ENCODE measurements around the gene NFIB.
A peak's percentile ranks its signal among the peaks of the same experiment; 100 is the strongest.

The NFIB gene

DNA sequence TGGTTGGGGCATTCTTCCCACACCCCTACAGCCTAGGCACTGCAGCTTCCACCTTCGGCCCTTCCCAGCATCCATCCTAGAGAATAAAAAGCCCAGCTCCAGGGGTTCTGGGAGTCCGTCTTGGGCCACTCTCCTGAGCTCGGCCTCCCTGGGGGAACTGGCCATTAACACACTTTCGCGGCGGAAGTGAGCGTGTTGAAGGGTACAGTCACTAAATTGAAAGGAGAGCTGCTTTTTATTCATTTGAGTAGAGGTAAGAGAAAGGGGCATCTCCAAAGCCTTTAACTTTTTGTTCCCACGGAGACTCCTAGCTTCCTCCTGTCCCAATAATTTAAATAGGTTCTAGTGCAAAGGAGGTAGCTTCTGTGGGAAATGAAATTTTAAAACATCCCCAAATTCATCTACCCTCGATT lies 31.0 kb upstream of the NFIB start:
- peak; percentile 40 for DNase-seq (ENCODE audit: low spot score)

DNA sequence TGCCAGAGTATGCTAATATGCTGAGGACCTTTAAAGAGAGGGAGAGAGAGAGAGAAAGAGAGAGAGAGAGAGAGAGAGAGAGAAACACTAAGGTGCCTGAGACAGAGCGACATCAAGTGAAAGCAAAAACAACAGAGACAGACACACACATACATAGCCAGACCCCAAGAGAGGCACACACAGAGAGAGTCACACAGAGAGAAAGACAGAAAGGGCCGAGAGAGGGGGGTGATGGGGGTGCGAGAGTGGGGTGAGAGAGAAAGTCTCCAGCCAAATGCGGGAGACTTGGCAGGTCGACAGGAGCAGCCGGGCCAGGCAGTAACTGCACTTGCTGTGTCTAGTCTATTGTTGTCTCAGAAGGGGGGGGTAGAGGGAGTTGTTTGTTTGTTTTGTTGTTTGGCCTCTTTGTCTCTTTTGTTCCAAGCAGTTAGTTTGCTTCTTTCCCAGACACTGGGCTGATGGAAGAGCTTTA lies 30.1 kb upstream of the NFIB start:
- peak; percentile 98 for DNase-seq (ENCODE audit: low spot score)

DNA sequence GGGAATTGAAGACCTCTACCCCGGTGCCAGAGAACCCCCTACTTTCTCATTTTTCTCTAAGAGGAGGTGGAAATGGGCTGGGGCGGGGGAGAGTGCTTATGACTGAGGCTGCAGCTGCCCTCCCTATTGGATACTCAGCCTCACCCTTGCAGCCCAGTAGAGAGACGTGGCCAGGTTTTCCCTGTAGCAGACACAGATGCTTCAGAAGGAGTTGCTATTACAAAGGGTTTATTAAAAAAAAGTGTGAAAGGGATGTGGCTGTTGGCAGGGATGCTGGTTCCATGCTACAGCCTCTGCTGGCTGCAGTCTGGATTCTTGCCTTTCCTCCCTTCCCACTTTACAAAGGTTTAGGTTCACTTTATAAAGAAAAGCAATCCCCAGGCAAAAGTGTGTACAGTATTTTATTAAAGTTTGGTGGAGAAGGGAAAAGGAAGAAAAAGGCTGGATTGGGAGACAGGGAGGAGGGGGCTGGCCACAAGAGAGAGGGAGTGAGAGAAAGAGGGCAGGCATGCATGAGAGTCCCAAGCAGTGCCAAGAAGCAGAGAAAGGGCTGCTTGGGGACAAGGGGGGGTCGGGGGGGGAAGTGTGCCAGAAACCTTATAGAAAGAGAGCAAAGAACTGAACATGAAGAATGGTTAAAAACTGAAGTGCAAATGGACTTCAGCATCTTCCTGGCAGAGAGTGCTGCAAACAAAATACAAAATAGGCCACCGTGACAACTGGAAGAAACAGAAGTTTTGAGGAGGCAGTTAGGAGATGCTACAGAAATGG lies 29.5 kb upstream of the NFIB start:
- peak; percentile 30 for DNase-seq (ENCODE audit: low spot score)

DNA sequence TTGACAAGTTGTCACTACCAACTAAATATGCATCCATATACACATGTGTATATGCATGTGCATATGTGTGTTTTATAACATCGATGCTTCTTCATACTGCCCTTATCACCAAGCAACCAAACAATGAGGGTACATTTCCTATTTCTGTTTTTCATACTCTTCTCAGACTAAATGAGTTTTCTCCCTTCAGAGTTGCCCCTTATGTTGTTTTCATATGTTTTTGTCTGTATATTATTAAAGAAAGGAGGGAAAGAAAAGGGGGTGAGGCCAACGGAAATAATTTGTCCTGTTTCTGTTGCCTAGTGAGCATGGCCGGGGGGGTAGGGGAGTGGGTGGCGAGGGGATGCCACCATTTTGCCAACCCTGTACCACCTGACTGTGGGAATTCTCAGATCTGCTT lies 28.8 kb upstream of the NFIB start:
- DNase-seq (ENCODE audit: low spot score), result no peak

DNA sequence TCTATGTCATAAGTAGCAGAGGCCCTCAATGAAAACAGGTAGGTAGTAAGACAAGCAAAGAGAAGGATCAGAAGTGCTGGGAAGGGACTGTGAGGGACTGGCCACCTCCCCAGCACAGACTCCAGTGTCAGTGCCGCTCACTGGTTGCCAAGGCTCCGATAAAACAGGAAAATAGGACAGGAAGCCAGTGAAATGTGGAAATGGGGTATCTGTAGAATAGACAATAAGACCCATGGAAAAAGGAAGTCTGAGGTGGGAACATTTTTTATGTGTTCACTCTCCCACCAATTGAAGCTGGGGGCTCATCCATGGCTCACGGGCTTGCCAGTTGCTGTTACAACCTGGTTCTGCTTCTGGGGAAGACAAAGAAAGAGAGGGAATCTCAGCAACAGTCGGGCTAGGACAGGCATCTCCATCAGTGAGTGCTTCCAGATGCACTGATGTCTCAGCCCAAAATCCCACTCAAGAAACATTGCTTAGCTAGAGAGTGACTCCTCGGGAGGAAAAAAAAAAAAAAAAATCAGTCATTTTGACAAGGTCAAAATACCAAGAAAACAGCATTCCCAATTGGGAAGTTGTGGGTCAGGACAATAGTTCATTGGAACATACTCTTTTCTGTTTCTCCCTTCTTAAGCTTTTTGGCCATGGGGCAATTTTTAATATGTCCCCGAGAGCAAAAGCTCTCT lies 27.6 kb upstream of the NFIB start:
- DNase-seq (ENCODE audit: low spot score), result no peak

DNA sequence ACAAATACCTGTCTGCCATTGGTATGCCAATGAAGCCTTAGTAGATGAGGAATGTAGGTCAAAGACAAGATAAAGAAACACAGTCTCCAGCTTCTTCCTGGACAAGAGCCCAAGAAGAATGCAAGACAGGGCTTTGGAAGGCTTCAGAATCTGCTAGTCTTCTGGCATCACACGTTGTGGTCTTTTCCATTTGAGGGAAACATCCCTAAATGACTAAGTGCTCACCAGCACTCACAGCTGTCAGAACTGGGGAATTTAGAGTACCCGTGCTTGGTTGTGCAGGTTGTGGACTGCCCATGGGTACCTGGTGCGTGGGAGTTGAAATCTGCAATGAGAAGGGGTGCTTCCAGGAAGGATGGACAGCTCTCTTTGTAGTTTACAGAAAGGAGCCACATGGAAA lies 27.1 kb upstream of the NFIB start:
- no peak for DNase-seq (ENCODE audit: low spot score)

DNA sequence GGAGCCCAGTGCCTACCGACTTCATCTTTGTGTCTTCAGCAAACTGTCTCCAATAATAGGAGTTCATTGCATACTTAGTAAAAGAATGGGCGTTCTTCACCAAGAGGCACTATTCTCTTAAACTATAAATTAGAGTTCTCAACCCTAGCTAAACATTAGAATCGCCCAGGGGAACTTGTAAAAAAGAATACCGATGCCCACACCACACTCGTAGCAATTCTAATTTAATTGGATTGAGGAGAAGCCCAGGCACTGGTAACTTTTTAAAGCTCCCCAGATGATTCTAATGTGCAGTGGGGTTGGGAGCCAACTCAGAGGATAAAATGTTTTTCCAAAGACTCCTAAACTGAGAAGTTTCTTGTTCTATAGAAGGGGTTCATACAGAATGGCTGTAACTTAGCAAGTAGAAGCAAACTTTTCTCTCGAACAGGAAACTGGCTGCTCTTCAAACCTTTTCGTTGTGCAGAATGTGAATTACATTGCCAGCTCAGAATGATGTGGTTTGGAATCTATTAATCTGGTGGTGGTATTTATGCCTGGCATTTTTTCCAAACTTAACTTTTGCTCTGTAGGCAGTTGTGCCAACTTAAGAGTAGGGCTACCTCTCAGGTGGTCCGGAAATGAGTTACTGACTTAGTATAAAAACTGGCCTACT lies 26.4 kb upstream of the NFIB start:
- DNase-seq (ENCODE audit: low spot score), result no peak

DNA sequence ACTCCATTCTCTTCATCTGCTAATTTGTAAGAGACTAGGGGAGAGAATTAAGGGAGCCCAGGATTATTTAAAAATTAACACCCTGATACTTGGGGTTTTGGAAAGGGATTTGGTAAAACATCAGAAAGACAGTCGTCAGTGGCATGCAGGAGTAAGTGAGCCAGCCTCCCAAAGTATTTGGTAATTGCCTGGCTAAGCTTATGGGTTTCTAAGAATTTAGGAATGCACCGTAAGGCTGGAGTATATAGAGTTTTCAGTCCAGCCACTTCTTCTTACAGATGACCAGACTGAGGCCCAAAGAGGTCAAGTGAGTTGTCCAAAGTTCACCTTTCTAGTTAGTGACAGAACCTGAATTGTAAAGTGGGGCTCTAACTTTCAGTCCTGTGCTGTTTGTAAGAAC lies 25.8 kb upstream of the NFIB start:
- no peak for DNase-seq (ENCODE audit: low spot score)

DNA sequence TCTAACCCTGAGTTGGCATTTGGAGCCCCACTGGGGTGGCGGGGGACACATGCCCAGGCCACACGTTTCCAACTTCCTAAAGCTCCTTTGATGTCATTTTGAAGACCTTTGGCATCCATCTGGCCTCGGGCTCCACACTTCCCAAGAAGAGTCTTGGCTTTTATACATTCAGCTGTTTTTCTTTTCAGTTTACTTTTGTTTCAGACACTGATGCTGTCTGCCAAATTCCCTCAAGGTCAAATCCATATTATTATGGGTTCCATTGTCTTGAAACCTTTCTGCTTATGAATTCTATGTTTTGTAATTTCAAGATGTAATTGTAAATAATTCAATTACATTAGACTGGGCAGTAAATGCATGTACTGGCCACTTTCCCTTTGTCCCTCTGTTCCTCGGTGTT lies 23.7 kb upstream of the NFIB start:
- no peak for DNase-seq (ENCODE audit: low spot score)

DNA sequence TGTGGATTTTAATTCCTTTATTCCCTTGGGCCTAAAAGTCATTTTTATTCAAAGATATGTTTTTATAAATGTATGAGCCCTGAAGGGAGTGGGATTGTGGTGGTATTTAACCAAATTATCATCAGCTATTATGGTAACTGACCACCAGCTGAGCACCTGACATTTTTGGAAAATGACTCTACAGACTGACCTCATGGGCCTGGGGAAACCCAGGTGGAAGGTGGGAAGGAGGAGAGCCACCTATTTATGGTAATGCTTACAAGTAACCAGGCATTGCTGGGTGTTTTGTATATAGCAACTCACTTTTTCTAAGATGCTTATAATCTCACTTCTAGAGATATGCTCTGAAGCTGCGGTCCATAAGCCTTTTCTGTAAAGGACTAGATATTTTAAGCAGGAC lies 22.3 kb upstream of the NFIB start:
- no peak for DNase-seq (ENCODE audit: low spot score)

DNA sequence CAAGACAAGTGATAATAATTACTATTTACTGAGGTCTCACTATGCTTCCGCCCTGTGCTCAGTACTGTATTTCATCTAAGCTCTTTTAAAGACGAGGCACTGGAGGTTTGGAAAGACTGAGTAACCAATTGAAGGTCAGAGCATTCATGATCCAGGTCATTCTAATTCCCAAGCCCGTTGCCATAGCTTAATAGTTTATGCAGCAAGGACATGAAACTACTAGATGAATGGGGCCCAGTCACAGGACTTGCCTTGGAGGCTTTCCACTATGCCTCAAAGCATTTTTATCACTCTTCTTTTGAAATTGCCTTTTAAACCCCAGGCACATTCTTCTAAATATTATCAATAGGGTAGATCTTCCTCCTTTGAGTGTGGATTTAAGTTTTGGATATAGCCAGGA lies 17.2 kb upstream of the NFIB start:
- DNase-seq (ENCODE audit: low spot score), result no peak

DNA sequence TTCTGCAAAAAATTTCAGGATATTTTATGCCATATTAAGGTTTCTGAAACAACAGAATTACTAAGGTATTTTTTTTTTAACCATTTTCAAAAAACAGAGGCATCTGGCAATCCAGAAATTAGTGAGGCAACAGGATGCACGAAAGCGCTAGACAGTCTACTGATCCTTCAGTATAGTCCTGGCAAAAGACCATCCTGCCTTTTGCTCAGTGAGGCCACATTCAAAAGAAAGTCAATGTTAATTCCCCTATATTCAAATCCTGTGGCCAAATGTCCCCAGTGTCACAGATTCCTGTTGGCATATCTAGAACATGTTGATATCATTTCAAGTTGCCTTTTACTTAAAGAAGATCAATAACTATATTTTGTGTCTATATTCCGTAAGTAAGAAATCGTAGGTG lies 13.1 kb upstream of the NFIB start:
- no peak for DNase-seq (ENCODE audit: low spot score)

DNA sequence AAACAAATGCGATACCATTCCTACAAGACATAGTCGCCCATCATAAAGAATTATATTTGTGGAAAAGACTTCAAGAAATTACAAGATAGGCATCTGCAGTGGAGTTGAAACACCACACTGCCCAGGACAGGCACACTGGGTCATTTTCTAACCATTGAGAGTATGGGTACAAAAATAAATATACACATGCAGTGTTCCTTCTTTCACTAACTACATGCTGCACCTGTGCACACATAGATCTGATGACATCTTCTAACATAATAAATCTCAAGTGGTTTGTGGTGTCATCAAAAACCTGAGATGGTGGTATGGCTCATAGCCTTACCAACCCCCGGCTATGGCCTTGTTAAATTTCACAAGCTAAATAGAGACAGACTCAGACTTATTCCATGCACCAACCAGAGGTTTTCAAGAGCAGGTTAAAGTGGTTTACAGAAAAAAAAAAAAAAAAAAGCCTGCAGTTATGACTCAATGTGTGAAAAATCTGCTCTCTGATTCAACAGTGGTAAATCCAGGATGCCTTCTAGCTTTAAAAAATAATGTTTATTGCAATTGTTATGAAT lies 12.4 kb upstream of the NFIB start:
- no peak for DNase-seq (ENCODE audit: low spot score)

DNA sequence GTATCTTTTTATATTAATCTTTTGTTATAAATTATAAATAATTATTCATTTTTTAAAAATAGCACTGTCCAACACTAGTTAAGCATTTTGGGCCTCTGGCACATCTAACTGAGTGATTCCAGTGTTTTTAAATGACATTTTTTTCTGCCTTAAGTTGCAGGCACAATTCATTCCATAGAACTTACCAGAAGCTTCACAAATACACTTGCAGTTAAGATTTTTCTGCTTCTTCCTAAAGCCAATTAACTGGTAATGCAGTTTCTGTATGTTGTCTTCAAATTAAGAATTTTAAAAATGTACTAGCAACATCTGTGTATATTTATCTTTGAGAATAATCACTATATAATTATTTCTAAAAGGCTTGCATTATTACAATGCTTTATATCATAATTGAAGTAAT lies 11.2 kb upstream of the NFIB start:
- DNase-seq (ENCODE audit: low spot score), result no peak

DNA sequence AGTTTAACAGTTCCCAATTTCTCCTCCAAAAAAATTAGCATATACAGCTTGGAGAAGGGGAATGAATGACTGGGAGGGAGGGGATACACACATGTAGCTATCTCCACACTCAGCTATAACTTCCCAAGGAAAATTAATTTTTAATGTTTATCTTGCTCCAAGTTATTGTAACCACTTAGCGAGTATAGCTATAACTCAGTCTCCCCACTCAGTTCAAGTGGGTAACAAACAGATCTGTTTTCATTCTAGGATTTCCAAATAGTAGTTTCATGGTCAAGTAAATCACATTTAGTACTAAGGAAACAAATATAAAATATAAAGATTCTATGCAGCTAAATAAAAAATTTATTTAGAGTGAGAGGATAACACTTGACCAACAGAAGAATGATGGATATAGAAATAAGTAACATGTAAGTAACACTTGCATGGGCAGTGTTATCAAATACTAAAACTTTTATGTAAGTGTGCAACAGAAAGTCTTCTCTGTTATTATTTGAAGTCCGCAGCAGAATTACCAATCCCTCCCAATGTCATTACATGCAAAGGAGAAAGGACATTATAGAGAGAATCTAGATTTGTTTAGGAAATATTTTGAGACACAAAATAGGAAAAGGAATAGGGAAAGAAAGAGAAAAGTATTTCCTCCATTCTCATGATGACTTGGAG lies 10.2 kb upstream of the NFIB start:
- DNase-seq (ENCODE audit: low spot score), result no peak

DNA sequence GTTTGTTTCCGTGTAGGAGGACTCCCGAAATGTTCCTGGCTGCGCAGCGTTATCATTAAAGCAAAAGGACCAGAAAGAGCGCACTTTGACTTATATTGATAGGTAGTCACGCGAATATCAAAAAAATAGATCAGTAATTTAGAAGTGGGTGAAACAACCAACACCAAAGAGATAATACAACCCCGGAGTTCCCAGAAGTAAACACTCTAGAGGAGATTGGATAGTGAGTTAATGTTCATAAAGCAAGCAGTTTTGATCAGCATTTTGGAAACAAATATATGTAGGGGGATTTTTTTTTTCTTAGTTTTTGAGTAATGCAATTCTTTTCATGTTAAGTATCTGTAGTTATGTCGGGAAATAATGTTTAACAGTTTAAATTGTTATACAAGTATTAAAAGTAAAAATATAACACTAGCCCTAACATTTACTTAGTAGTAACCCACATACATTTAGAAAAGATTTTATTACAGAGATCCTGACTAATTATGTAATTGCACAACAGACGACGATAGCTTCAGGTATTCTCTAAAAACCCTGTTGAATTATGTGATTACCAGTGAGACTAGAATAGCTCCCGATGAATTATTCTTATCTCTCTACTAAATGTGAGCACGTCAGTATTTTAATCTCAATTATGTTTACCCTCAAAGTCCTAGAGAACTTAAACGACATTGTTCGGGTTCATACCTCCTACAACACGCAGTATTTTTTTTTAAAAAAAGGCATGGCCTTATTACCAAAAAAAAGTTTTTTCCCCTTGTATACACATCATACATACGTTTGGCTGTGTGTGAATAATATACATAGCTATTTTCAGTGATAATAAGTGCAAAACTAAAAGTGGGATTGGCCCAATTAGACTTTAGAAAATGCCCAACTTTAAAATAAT lies 9.4 kb upstream of the NFIB start:
- no peak for DNase-seq (ENCODE audit: low spot score)

DNA sequence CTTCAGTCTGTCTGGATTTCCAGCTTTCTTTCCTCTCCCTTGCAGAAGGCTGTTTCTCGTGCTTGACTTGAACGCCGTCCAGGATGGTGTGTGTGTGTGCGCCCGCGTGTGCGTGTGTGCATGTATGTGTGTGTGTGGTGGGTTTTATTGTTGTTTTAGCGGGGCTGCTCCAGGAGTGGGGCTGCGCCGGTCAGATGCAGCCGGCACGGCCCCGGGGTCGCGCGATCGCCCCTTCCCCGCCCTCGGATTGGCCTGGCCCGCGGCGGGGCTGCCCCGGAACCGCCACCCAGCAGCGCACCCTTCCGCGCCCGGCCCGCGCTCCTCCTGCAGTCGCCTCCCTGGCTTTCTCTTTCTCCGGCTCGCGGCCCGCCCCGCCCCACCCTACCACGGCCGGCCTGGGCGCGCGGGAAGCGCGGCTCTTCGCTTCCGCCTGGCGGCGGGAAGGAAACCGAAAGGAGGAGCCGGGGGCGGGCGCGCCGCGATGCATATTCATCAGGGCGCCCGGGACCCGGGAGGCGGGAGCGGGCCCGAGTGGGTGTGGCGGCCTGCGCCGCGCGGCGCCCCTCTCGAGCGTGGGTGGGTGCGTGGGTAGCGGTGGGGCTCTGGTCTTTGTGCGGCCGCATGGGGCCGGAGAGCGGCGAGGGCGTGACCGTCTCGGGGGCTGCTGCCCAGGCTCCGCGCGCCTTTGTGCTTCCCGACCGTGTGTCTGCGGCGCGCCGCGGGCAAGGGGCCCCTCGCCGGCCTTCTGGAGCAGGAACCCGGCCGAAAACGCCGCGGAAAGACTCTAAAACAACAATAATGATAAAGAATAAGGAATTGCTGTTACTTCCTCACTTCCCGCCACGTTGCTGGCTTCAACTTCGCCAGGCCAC lies 8.5 kb upstream of the NFIB start:
- peak; percentile 94 for DNase-seq (ENCODE audit: low spot score)

DNA sequence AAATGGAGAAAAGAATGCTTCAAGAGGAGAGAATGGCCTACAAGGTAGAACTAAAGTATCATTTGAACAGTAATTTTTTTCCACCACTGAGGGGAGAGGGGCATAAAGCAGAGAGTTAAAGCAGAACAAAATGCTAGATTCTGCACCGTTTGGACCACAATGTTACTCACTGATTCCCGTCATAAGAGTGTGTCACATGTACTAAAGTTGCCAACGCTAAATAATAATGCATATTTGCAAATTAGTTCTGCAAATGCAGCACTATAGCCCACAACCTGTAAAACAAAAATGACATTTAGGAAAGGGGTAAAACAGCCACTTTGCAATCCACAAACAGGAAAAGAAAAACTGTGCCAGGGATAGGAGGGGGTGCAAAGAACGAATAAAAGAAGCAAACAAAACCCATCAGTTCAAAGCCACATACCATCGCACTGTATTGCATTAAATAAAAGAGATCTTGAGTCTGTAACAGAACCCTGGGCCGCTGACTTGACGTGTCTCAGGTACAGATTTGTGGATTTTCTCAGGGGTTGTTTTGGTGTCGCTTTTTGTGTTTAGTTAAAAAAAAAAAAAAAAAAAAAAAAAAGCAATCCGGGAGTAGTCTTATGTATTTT lies 7.7 kb upstream of the NFIB start:
- no peak for DNase-seq (ENCODE audit: low spot score)

DNA sequence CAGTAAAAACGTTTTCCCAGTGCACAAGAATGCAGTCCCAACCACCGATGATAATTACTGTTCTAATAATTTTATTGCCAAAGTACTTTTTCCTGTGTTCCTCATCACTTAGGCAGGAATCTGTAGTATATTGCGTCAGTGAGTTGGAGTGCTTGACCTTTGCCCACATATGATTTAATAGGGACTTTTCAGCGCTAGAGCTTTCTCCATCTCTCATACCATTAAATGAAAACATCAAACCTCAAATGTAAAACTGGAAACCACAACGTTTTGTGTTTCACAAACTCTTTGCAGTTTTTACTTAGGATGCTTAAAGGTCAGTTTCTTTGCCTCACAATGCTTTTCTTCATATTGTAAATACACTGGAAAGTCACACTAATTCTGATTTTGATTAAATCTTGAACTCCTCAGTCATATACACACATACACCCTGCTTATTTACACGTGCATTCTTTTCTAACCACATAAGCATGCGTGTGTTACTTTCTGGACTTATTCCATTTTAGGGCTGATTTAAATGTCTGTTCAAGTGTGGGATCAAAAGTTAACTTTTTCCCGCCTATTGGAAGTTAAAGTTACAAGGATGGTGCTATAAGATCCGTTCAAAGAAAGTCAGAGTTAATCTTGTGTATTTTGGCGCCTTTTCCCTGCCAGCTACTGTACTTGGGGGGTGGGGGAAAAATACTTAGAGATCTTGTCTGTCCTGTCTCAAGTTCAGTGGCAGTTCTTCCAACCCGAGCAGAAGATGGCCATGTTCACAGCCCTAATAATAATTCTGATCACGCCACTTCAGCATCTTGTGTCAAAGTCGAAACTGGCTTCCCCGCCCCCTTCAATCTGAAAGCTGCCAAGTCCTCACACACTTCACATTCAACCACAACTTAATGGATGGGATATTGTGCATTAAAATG lies 6.6 kb upstream of the NFIB start:
- no peak for DNase-seq (ENCODE audit: low spot score)
